HepG2 (cell line): Measurements from ENCODE around the gene VPS54. TPM values are rescaled to one million over a fixed set of nuclear protein-coding genes. Genes with fewer than 3 reads are reported as not detected.

Source experiments
- DMTF1 ChIP-seq: sonication (generic); formaldehyde crosslinking; IDR thresholded peaks from 2 replicates; pipeline ENCODE4 v1.4.0; 2020; ENCODE audit warnings: mild to moderate bottlenecking, missing genetic modification reagents
- EHMT2 ChIP-seq: fragments of 200-600 bp; sonication (generic); IDR thresholded peaks from 2 replicates; pipeline ENCODE4 v1.7.0; 2017; ENCODE audit warnings: antibody characterized with exemption, low read depth, low read length, borderline replicate concordance
- ISL2 ChIP-seq: sonication (generic); formaldehyde crosslinking; IDR thresholded peaks from 2 replicates; pipeline ENCODE4 v1.5.0; 2020; ENCODE audit warnings: missing genetic modification reagents
- KIAA2018 ChIP-seq: sonication (generic); formaldehyde crosslinking; IDR thresholded peaks from 2 replicates; pipeline ENCODE4 v1.5.0; 2020; ENCODE audit warnings: mild to moderate bottlenecking, missing genetic modification reagents, borderline replicate concordance
- SMARCC2 ChIP-seq: fragments of 450-650 bp; IDR thresholded peaks from 2 replicates; pipeline ENCODE4 v1.6.1; 2017; ENCODE audit warnings: antibody characterized with exemption, mild to moderate bottlenecking
- SRSF9 ChIP-seq: fragments of 200-400 bp; formaldehyde crosslinking; IDR thresholded peaks from 2 replicates; pipeline ENCODE4 v1.6.1; 2018; ENCODE audit warnings: borderline replicate concordance, mild to moderate bottlenecking, low read depth, low read length; ENCODE audit not compliant: insufficient read depth, poor library complexity, severe bottlenecking
- ZNF337 ChIP-seq: sonication (generic); formaldehyde crosslinking; IDR thresholded peaks from 2 replicates; pipeline ENCODE4 v1.5.1; 2020; ENCODE audit warnings: missing genetic modification reagents, low read depth, mild to moderate bottlenecking, borderline replicate concordance
- ZNF781 ChIP-seq: sonication (generic); formaldehyde crosslinking; IDR thresholded peaks from 2 replicates; pipeline ENCODE4 v1.5.1; 2020; ENCODE audit warnings: borderline replicate concordance, mild to moderate bottlenecking, missing genetic modification reagents; ENCODE audit errors: not compliant biosample characterization
- polyA plus RNA-seq, 8 experiments: library from polyadenylated mRNA; depleted of rRNA in 3 of 8; stranded (reverse) in 7 of 8; unstranded in 1 of 8; fragments of >200 nt; fragmentation: Illumina TruSeq in 4 of 8; extraction: Trizol in 4 of 8; gene quantifications; 2 replicates each; pipeline versions ENCODE4 v1.2.1 to v1.2.3, GENCODE V29; 2011 to 2016; ENCODE audit warnings: low read depth in 4 of 8, missing spikeins in 1 of 8, mixed read lengths in 1 of 8; ENCODE audit not compliant: insufficient read depth in 1 of 8
- total RNA-seq, 5 experiments: library from RNA; depleted of rRNA; stranded (reverse); fragments of >200 nt; fragmentation: Illumina TruSeq; extraction: Trizol; gene quantifications; 2 replicates each; pipeline ENCODE4 v1.2.3, GENCODE V29; 2016; ENCODE audit warnings: low read depth in 1 of 5

Gene VPS54
- total and polyA plus RNA-seq, 2 of the 13 experiments (the other 11 are each of a cell fraction or from before 2014, with no cell fraction given): 64.7 to 77.5 TPM

GRCh38 chr2:63844616-63845015 is 174.6 kb downstream of the VPS54 start (continued):
- TF ChIP-seq SRSF9 (no peak), KIAA2018 (no peak), ISL2 (CRISPR knock-in tag) (no peak), EHMT2 (no peak), ZNF337 (no peak), DMTF1 (CRISPR knock-in tag) (no peak), SMARCC2 (no peak), ZNF781 (no peak)
